Umbilical cord (tissue), 2 donors: ENCODE measurements around the gene DCDC2C. TPM values are rescaled to one million over a fixed set of nuclear protein-coding genes. Genes with fewer than 3 reads are reported as not detected.

Experiments
- DNase-seq: peaks from one replicate; pipeline ENCODE4 v3.0.0-alpha.2; 2015; ENCODE audit warnings: low spot score
- total RNA-seq: library from RNA; depleted of rRNA; stranded (reverse); fragments of >200 nt; gene quantifications from one replicate; pipeline ENCODE4 v1.2.3, GENCODE V29; 2014; ENCODE audit warnings: low replicate concordance; ENCODE audit not compliant: insufficient read depth

DCDC2C gene
- total RNA-seq, 1 donor from 2014 or later = 1.7 TPM

DNA sequence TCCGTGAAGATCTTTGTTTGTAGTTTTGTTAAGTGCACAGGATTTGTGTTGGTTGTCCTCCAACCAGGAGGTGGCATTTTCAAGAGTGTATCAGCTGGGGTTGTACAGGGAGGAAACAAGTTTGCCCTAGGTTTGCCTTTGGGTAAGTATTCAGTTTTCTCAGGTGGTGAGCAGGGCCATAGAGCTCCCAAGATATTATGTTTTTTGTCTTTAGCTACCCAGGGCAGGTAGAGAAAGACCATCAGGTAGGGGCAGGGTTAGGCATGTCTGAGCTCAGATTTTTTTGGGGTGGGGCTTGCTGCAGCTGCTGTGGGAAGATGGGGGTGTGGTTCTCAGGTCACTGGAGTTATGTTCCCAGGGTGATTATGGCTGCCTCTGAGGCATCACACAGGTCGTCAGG is 191.6 kb downstream of the DCDC2C start:
- no peak for DNase-seq

Other genes starting within 250 kb of the DCDC2C start
- 30.8 TPM for gene ADI1, start 184.0 kb upstream of the DCDC2C start, total RNA-seq
- gene RNASEH1, start 145.2 kb upstream of the DCDC2C start, total RNA-seq = 13.7 TPM
- 1,422 TPM for gene RPS7, start 128.3 kb upstream of the DCDC2C start, total RNA-seq
- gene COLEC11, start 108.5 kb upstream of the DCDC2C start, total RNA-seq = not detected
- 0.48 TPM for gene ALLC, start 45.4 kb upstream of the DCDC2C start, total RNA-seq